8988T (cell line): Measurements from ENCODE around the gene COBL.

Experiments
- DNase-seq: peaks from one replicate; pipeline ENCODE4 v3.0.0; 2011

Gene COBL

GRCh38 chr7:51249991-51250390 is 66.6 kb downstream of the COBL start:
- DNase-seq, result no peak

GRCh38 chr7:51249187-51249945 is 67.2 kb downstream of the COBL start:
- DNase-seq, result no peak

- DNase-seq, result no peak
Measured at GRCh38 chr7:51246258-51247245, 70.1 kb downstream of the COBL start.

GRCh38 chr7:51244885-51245284 is 71.7 kb downstream of the COBL start:
- DNase-seq, result no peak

DNA sequence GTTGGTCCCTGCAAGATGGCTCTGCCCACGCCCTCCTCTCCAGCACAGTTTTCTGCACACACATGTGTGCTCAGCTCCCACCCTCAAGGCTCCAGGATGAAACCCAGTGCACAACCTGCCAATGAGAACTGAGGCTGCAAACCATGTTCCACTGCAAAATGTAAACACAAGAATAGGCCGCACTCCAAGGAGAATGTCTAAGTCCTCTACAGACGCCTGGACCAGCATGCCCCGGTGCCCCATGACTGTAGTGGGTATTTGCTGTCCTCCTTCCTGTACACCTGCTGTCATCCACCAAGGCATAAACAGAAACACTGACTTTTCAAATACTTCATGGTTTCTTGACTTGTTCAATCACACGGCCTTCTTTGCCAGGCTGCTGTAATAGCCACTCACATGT is 72.6 kb downstream of the COBL start:
- no peak for DNase-seq

DNA sequence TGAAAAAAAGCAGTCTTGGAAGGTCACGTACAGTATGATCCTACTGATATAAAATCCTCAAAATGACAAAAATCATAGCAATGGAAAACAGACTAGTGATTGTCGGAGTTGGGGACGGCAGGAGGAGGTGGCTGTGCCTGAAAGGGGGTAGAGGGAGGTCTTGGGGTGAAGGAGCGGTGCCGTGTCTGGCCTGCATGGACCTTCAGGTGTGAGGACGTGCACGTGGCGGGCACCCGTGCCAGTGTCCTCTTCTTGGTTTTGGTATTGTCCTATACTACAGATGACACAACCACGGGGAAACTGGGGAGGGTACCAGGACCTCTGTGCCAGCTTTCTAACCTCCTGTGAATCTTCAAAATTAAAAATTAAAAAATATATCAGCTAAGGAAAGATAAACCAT is 73.0 kb downstream of the COBL start:
- no peak for DNase-seq

DNA sequence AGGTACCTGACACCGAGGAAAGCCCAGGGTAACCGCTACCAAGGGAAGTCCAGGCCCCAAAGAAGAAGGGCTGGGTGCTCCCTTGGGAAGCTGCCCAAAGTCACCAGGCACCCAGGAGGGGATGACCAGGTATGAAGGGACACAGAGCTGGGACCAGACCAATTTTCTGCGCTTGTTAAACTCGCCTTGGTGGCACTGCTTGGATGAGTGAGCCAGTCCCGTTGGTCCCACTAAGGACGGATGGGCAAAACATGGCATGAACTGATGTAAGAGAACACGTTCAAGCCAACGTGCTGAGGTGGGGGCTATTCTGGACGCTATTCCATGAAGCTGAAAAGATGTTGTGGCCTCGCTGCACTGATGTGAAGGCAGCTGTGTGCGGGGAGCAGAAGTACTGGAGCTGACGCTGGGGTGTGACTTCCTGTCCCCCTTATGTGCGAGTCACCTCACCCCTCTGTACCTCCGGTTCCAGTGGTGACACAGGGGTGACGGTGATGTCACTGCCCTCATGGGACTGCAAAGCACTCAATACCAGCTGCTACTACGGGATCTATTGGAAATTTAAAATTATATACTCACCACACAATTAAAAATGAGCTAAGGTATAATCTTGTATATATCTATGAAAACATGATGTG is 73.6 kb downstream of the COBL start:
- no peak for DNase-seq

GRCh38 chr7:51242007-51242691 is 74.5 kb downstream of the COBL start:
- no peak for DNase-seq

DNA sequence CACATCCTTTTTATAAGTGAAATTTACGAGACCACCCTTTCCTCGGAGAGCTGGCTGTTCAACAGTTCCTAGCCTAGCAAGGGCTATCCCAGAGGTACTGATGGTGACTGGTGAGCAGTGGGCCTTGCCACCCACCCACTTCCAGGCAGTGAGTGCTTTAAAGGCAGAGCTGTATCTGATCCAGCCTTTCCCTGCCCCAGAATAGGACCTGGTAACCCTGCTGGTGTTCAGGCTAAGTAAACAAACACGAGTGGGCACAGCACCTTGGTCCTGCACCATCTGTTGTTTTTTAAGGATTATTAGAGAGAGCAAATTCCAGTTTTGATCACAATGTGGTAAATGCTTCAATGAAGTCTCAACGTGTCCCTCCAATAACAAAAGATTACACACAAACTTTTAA is 75.7 kb downstream of the COBL start:
- DNase-seq, result no peak

GRCh38 chr7:51239691-51240090 is 76.9 kb downstream of the COBL start:
- no peak for DNase-seq

DNA sequence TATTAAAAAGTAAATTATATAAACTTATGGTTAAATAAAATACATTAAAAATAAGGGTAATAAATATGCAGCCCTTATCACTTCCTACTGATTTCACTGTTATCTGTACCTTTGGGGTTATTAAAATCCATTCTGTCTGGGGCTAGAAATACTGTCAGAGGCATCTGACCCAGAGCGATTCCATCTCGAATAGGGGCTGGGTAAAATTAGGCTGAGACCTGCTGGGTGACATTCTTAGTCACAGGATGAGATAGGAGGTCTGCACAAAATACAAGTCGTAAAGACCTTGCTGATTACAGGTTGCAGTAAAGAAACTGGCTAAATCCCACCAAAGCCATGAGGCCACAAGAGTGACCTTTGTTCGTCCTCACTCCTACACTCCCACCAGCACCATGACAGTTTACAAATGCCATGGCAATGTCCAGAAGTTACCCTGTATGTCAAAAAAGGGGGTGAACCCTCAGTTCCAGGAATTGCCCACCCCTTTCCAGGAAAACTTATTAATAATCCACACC is 77.6 kb downstream of the COBL start:
- no peak for DNase-seq

DNA sequence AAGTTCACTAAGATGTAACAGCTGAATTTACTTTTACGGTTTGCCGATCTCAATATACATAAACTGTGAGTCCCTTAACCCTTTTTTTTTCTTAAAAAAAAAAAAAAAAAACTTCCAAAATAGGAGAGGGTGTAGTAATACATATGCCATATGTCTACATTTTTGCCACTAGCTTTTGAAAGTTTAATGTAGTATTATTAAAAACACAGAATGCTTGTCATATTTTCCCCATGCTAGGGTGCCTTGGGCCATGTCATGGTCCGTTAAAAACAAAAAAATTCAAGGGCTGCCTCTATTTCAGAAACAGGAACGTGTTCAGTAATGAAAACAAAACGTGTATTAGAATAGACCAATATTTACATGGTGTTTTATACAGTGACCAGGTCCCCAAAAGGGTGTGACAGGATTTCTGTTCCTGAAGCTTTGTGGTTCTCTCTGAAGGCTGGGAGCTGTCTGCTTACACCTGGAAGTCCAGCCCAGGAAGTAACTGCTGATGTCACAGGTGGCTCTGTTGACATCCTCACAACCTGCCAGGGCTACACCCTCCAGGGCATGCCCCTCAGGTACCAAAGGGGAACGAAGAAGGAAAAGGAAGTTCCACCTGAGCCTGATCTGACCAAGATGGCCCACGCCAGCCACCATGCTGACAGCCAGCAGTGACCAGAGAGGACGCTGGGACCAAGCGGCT is 79.0 kb downstream of the COBL start:
- DNase-seq, result no peak

DNA sequence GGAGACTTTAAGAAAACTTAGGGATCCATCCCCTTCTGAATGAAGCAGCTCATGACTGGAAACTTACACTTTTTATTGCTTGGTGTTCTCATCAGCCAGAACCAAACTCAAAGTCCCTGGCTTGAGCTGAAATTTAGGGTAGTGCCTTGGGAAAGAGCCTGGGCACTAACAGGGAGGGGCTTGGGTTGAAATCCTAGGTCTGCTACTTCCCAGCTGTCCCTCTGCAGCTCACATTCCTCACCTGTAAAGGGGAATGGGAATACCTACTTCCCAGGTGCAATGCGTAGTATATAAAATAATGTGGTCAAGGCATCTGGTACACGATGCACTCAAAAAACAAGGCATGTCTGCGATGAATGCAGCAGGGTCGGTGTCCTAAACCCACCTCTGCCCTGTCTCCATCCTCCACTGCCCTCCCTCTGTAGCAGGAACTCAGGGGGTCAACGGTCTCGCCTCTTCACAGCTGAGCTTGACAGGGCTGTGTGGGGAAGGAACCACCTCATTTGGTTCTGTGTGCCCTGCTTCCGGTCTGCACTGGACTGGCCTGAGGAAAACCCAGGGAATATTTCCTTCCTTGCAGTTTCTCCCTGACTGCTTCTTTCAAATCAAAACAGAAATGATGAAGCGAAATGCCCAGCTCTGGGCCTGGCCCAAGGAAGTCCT is 80.0 kb downstream of the COBL start:
- no peak for DNase-seq

DNA sequence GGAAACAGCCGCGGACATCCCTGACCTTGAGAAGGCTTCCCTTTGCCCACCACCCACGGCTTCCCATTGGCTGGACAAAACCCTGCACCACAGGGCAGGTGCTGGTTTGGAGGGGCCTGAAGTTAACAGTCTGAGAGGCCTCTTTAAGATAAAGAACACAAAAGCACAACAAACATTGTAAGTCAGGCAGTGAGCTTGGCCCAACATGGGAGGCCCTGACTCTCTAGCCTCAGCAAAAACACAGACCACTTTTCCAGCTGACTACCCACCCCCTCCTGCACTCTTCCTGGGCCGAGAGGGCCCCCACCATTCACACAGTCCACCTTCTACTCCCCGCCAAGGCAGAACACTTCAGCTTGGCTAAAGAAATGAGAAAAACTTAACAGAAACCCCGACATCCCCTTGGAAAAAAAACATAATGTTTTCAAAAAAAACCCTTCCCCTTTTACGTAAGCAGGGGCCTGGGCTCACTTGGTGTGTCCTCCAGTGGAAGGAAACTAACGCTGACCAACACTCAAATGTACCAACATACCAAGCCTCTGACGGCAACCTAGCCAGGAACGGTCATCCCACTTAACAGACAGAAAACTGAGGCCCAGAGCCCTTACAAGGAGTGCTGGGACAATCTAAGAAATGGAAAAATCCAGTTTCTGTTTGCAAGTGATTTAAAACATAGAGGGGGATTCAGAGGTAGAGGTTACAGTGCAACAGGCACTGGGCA is 80.9 kb downstream of the COBL start:
- DNase-seq, result no peak

- DNase-seq, result no peak
Measured at GRCh38 chr7:51234609-51235308, 81.8 kb downstream of the COBL start.

- no peak for DNase-seq
Measured at GRCh38 chr7:51234139-51234538, 82.5 kb downstream of the COBL start.

DNA sequence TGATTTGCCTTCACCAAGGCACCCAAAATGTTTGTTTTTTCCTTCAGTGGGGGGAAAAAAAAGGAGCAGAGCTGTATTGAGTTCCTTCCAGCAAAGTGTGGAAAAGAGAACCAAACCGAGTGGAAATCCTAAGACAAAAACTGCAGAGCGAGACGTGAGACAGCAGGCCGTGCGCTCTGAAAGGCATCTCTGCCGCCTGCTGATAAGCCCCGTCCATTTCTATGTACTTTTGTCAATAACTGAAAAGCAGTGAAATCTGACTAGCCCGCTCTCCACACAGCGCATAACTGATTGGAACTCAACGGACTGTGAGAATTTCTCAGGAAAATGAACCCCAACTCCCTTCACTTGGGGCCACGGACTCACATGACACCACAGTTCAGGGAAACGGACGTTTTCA is 83.2 kb downstream of the COBL start:
- DNase-seq, result no peak

DNA sequence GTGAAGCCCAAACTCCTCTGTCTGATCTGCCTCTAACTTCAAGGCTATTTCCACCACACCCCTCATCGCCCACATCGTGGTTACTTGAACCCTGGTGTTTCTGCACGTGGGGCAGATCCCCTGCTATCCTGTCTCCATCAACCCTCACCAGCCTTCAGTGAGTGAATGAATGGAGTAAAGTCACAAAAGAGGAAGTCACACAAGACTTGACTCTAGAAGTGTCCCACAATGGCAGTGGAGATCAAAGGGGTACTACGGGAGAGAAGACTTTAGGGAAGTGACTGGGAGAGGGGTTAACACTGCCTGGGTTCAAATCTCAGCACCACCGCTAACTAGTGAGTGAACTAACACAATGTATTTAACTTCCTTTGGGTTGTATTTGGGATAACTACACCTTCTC is 85.9 kb downstream of the COBL start:
- DNase-seq, result no peak

DNA sequence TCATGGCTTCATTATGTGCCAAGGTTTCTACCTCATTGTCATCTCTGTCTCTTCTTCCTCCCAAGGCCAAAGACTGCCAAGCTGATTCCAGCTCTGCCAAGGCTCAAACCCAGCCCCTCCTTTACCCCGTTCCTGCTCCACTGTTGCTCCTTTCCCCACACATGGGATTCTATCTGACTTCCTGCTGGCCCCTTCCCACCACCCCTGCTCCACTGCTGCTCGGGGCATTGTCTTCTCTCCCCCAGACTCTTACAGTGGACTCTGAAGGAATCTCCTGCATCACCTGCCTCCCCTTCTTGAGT is 86.3 kb downstream of the COBL start:
- DNase-seq, result no peak

DNA sequence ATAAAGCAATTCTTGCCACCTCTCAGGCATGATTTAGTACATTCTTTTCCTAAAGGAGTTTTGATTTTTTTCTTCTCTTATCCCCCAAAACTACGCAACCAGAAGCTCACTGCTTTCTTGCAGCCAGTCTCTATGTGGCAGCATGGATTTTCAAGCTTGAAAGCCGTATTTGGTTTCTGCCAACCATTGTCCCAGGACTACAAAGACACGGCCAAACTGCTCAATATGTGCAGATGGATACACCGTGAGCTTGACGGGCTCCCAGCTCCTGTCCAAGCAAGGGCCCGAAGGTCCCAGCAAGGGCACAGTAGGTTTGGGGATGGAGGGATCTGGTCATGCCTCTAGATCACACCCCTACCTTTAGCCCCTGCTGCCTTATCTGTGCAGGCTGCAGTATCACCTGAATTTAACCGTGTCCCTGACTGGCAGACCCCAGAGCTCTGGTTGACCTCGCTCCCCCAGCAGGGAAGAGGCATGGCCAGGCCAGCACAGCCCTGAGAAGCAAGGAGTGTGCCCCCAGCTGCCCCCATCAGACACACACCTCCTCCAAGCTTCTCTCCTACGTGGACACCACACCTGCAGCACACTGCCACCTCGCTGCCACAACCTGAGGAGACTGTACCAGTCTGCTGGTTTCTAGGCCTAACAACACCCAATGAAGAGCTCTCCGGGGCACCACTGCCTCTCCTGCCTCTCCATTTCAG is 86.8 kb downstream of the COBL start:
- DNase-seq, result no peak
